D721Med (cell line): ENCODE results near the gene MOBP.

Experiments
- DNase-seq: peaks from one replicate; pipeline ENCODE4 v3.0.0; 2011; ENCODE audit warnings: low spot score; ENCODE audit not compliant: insufficient read length
- FAIRE-seq: peaks from 2 replicates; lab custom pipeline; 2011; peaks lifted over from hg19 to GRCh38; lab: Jason Lieb, UNC
- CTCF ChIP-seq: IDR thresholded peaks from 2 replicates; pipeline ENCODE4 v1.5.1; 2012; ENCODE audit warnings: mild to moderate bottlenecking, control low read depth; ENCODE audit not compliant: insufficient read depth; ENCODE audit errors: missing control alignments

Gene MOBP

GRCh38 chr3:39533226-39533625, 65.7 kb downstream of the MOBP start:
- no peak for TF ChIP-seq CTCF
- no peak for DNase-seq
- FAIRE-seq = no peak

GRCh38 chr3:39540162-39540921, 72.9 kb downstream of the MOBP start:
- no peak for FAIRE-seq
- no peak for DNase-seq
- TF ChIP-seq CTCF = no peak

GRCh38 chr3:39541442-39541841, 74.0 kb downstream of the MOBP start:
- no peak for TF ChIP-seq CTCF
- DNase-seq = no peak
- no peak for FAIRE-seq

- TF ChIP-seq CTCF = peak; percentile 56
- DNase-seq = no peak
- FAIRE-seq = peak; percentile 78
Observed at GRCh38 chr3:39541917-39542329, 74.4 kb downstream of the MOBP start.

GRCh38 chr3:39542588-39542988, 75.1 kb downstream of the MOBP start:
- no peak for FAIRE-seq
- TF ChIP-seq CTCF = no peak
- no peak for DNase-seq

- TF ChIP-seq CTCF = no peak
- FAIRE-seq (no peak), DNase-seq (no peak)
Observed at GRCh38 chr3:39548282-39548681, 80.8 kb downstream of the MOBP start.

GRCh38 chr3:39550354-39551051, 83.0 kb downstream of the MOBP start:
- no peak for TF ChIP-seq CTCF
- DNase-seq (no peak), FAIRE-seq (no peak)
